HFF-Myc (cell line): ENCODE data around the gene ACVR1.

ENCODE experiments used
- DNase-seq: peaks from one replicate; pipeline ENCODE4 v3.0.0-alpha.2; 2011; ENCODE audit warnings: low read depth; ENCODE audit errors: extremely low read depth
- H3K4me3 ChIP-seq: replicated peaks from 2 replicates; pipeline ENCODE4 v1.5.1; 2011; ENCODE audit warnings: low read depth, mild to moderate bottlenecking, control low read depth, low read length
- CTCF ChIP-seq: IDR thresholded peaks from 2 replicates; pipeline ENCODE4 v1.5.1; 2012; ENCODE audit warnings: mild to moderate bottlenecking, low read depth, low read length, control low read depth; ENCODE audit errors: missing control alignments

The ACVR1 gene

DNA sequence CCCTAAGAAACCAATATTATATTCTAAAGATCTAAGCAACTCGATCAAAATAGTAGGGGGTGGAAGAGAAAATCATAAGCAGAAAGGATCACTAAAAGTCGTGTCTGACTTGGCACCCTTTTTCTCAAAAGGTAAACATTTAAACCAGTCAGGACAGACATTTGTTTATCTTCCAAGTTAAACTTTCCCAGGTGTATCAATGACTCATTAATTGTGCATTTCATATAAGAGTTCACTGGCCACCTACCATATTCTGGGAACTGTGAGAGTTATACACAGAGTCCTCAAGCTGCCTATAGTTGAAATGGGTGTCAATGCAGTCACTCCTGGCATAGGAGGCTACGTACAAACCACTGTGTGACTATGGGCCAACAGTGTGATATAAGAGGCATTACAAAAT, 4.8 kb upstream of the ACVR1 start:
- no peak overlapping the region for H3K4me3 ChIP-seq
- TF ChIP-seq CTCF, result no peak
- DNase-seq, result no peak

GRCh38 chr2:157877761-157878400, 1.8 kb upstream of the ACVR1 start:
- DNase-seq, result no peak
- H3K4me3 ChIP-seq, result no peak overlapping the region
- no peak for TF ChIP-seq CTCF

DNA sequence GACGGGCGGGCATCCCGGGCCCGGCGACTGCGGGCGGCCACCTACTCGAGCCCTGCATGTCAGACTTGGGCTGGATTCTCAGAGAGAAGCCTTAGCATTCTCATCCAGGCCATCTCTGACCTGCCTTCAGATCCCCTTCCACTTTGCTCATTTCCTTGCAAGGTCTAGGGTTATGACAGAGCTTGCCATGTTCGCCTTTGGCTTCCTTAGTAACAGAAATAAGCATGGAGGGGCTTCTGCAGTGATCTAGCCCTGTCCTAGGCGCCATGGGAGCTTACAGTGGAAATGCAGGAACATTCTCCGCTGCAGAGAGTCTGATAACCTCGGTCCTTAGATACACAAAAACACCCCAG, 632 bp upstream of the ACVR1 start:
- no peak for TF ChIP-seq CTCF
- peak overlapping the region; percentile 59 for H3K4me3 ChIP-seq
- no peak for DNase-seq

GRCh38 chr2:157875641-157876065, 477 bp downstream of the ACVR1 start:
- no peak for DNase-seq
- peak overlapping the region; percentile 59 for H3K4me3 ChIP-seq
- TF ChIP-seq CTCF, result no peak

DNA sequence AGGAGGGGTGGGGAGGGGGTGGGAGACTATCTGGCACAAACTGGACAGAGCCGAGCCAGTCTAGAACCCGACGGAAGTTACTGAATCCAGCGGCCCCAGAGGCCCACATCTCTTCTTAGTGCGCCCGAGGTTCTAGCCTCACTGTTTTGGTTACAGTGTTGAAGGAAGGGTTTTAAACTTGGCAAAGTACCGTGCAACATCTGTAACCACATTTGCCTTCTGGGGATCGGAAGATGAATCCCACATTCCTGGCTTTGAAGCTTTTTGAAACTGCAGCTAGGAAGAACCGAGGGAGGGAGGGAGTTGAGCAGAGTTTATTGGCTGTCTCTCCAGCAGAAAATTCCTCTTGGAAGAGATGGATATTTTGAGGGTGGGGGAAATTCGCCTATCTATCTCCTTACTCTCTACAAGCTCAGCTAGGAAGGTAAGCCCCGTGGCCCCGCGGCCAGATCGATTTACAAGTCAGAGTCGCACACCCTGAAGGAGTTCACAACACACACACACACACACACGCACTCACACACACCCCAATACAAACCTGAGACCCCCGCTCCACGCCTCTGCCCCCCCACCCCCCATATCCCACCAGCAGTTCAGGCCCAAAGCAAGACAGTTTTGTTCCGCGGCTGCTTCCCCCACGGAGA, 1.0 kb downstream of the ACVR1 start:
- TF ChIP-seq CTCF, result no peak
- DNase-seq, result peak; percentile 91
- peak overlapping the region; percentile 59 for H3K4me3 ChIP-seq

DNA sequence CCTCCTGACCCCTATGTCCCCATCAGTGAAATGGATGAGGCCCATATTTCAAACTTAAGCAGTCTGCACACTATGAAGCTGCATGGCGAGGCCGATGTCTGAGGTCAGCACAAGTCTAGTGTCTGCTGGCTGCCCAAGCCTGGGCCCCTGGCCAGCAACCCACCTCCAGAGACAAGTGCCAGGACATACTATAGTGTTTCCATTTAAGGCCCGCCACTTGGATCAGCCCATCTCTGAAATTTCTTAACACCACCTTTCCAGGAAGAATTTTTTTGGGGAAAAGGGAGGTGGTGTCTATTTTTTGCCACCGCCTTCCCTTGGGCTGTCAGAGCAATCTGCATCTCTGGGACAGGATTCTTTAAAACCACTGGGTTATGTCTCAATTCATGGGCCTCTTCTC, 1.8 kb downstream of the ACVR1 start:
- DNase-seq, result no peak
- no peak for TF ChIP-seq CTCF
- H3K4me3 ChIP-seq, result peak overlapping the region; percentile 59
